GM12878 (cell line): Measurements from ENCODE around the gene DCTPP1. TPM values are rescaled to one million over a fixed set of nuclear protein-coding genes. Genes with fewer than 3 reads are reported as not detected.

ENCODE experiments used
- ATAC-seq: fragments of 200-7000 bp; cut with Tn5 transposase; 3 replicates; pipeline ENCODE4 v1.9.1; 2020; ENCODE audit warnings: mild to moderate bottlenecking, moderate library complexity
- BruUV-seq: library from RNA; stranded (reverse); fragments of 400-500 nt; replicated peaks from 2 replicates; lab custom pipeline; 2021; lab: Mats Ljungman, UMichigan
- CTCF ChIA-PET: fragments of 300-600 bp; sonication (Branson Sonifier 250); formaldehyde crosslinking; extraction: SDS; loops from one replicate; lab custom pipeline; 2021; ENCODE audit warnings: inconsistent platforms; lab: Yijun Ruan, JAX
- POLR2A ChIA-PET: fragments of 350-600 bp; formaldehyde crosslinking; extraction: SDS; loops from one replicate; lab custom pipeline; 2021; ENCODE audit warnings: inconsistent platforms; lab: Charles Lee
- RAD21 ChIA-PET: fragments of 300-600 bp; sonication (Branson Sonifier 250); formaldehyde crosslinking; loops from one replicate; lab custom pipeline; 2023; ENCODE audit warnings: antibody characterized with exemption; ENCODE audit not compliant: unreplicated experiment; lab: Charles Lee
- SMC1A ChIA-PET: fragments of 300-600 bp; sonication (Branson Sonifier 250); formaldehyde crosslinking; loops from one replicate; lab custom pipeline; 2023; ENCODE audit not compliant: unreplicated experiment, uncharacterized antibody; lab: Charles Lee
- DNase-seq: peaks from one replicate; pipeline ENCODE4 v3.0.0-alpha.2; 2011; ENCODE audit warnings: low read depth, low spot score
- FAIRE-seq: peaks from 3 replicates; lab custom pipeline; 2011; peaks lifted over from hg19 to GRCh38; lab: Jason Lieb, UNC
- H2AFZ ChIP-seq: 2 replicates; pipeline ENCODE4 v1.6.0; 2011; ENCODE audit warnings: low read depth, low read length, control low read depth; ENCODE audit not compliant: control insufficient read depth
- H3K27ac ChIP-seq: 2 replicates; pipeline ENCODE4 v1.5.1; 2011; ENCODE audit warnings: control low read depth; ENCODE audit not compliant: control insufficient read depth, insufficient read depth
- H3K27me3 ChIP-seq, 2 experiments: replicated peaks in 1 of 2; 2 replicates each; pipeline versions ENCODE4 v1.6.0 to v1.6.1; 2011; ENCODE audit warnings: low read length in 1 of 2; ENCODE audit not compliant: control insufficient read depth in 2 of 2, insufficient read depth in 2 of 2
- H3K36me3 ChIP-seq, 2 experiments: 2 replicates each; pipeline ENCODE4 v1.5.1; 2011; ENCODE audit warnings: low read length in 1 of 2; ENCODE audit not compliant: control insufficient read depth in 2 of 2, insufficient read depth in 2 of 2
- H3K4me1 ChIP-seq: 2 replicates; pipeline ENCODE4 v1.6.1; 2011; ENCODE audit warnings: mild to moderate bottlenecking, low read length, moderate library complexity, mixed read lengths; ENCODE audit not compliant: control insufficient read depth, insufficient read depth
- H3K4me2 ChIP-seq: 2 replicates; pipeline ENCODE4 v1.6.0; 2011; ENCODE audit warnings: control low read depth; ENCODE audit not compliant: control insufficient read depth, insufficient read depth
- H3K4me3 ChIP-seq: fragments of 200-600 bp; sonication (generic); 2 replicates; pipeline ENCODE4 v1.5.1; 2016
- H3K79me2 ChIP-seq: 2 replicates; pipeline ENCODE4 v1.6.0; 2011; ENCODE audit warnings: low read length; ENCODE audit not compliant: control insufficient read depth, insufficient read depth
- H3K9ac ChIP-seq: 2 replicates; pipeline ENCODE4 v1.8.0; 2011; ENCODE audit warnings: low read length, control low read depth, mixed read lengths; ENCODE audit not compliant: control insufficient read depth, insufficient read depth
- H3K9me3 ChIP-seq: replicated peaks from 3 replicates; pipeline ENCODE4 v1.5.1; 2011; ENCODE audit warnings: mild to moderate bottlenecking, low read length; ENCODE audit not compliant: control insufficient read depth, insufficient read depth
- H4K20me1 ChIP-seq: 2 replicates; pipeline ENCODE4 v1.6.0; 2011; ENCODE audit not compliant: control insufficient read depth, insufficient read depth
- HSF1 ChIP-seq: fragments of 150-350 bp; IDR thresholded peaks from 2 replicates; pipeline ENCODE4 v1.6.1; 2014; ENCODE audit warnings: mild to moderate bottlenecking, low read depth, low read length
- JUND ChIP-seq: IDR thresholded peaks from 2 replicates; pipeline ENCODE4 v1.6.1; 2012; ENCODE audit warnings: low read depth, mild to moderate bottlenecking, low read length, improper control_type of control experiment, moderate library complexity
- KLF5 ChIP-seq: fragments of 450-650 bp; IDR thresholded peaks from 2 replicates; pipeline ENCODE4 v1.6.1; 2014; ENCODE audit warnings: mild to moderate bottlenecking; ENCODE audit not compliant: partially characterized antibody
- MAX ChIP-seq: IDR thresholded peaks from 2 replicates; pipeline ENCODE4 v1.6.1; 2012; ENCODE audit warnings: low read depth, low read length, improper control_type of control experiment
- MLLT1 ChIP-seq: fragments of 450-650 bp; IDR thresholded peaks from 2 replicates; pipeline ENCODE4 v1.6.1; 2016; ENCODE audit warnings: mild to moderate bottlenecking
- MTA2 ChIP-seq: fragments of 450-650 bp; IDR thresholded peaks from 2 replicates; pipeline ENCODE4 v1.6.1; 2016; ENCODE audit warnings: low read depth, mild to moderate bottlenecking, moderate library complexity
- NFIC ChIP-seq: IDR thresholded peaks from 2 replicates; pipeline ENCODE4 v1.6.1; 2012; ENCODE audit warnings: low read depth, mild to moderate bottlenecking, inconsistent platforms, low read length, moderate library complexity
- POLR2AphosphoS2 ChIP-seq: IDR thresholded peaks from 2 replicates; pipeline ENCODE4 v1.6.1; 2011; ENCODE audit warnings: low read depth, mild to moderate bottlenecking, low read length, improper control_type of control experiment, moderate library complexity
- RAD21 ChIP-seq: IDR thresholded peaks from 2 replicates; pipeline ENCODE4 v1.6.1; 2011; ENCODE audit warnings: mild to moderate bottlenecking, low read depth, low read length, moderate library complexity; ENCODE audit not compliant: insufficient read depth
- RAD51 ChIP-seq: fragments of 450-650 bp; IDR thresholded peaks from 2 replicates; pipeline ENCODE4 v1.6.1; 2016; ENCODE audit warnings: moderate library complexity, mild to moderate bottlenecking, inconsistent platforms
- TBL1XR1 ChIP-seq: IDR thresholded peaks from 2 replicates; pipeline ENCODE4 v1.6.1; 2012; ENCODE audit warnings: low read depth, low read length, improper control_type of control experiment
- USF2 ChIP-seq: IDR thresholded peaks from 2 replicates; pipeline ENCODE4 v1.6.1; 2011; ENCODE audit warnings: low read depth, low read length, improper control_type of control experiment, borderline replicate concordance
- ZNF622 ChIP-seq: fragments of 450-650 bp; IDR thresholded peaks from 2 replicates; pipeline ENCODE4 v1.6.1; 2017; ENCODE audit warnings: mild to moderate bottlenecking, inconsistent platforms
- ZNF687 ChIP-seq: fragments of 450-650 bp; IDR thresholded peaks from 2 replicates; pipeline ENCODE4 v1.6.1; 2017; ENCODE audit warnings: mild to moderate bottlenecking, moderate library complexity
- WGBS: methylation state at CpG from one replicate; pipeline ENCODE4 v1.1.6; 2016; ENCODE audit warnings: low lambda C conversion rate; ENCODE audit not compliant: insufficient replicate concordance, insufficient coverage; ENCODE audit errors: missing lambda C conversion rate; 5-methylcytosine and 5-hydroxymethylcytosine counted together
- in situ Hi-C: fragments of 300-500 bp; cut with MboI; formaldehyde crosslinking; loops from 9 replicates; pipeline ENCODE4 v1.14.3; 2018; ENCODE audit warnings: mixed read lengths
- intact Hi-C: fragments of 100-400 bp; cut with micrococcal nuclease; formaldehyde crosslinking; loops from one replicate; pipeline ENCODE4 v1.14.2; 2022; ENCODE audit not compliant: unreplicated experiment
- polyA plus RNA-seq, 11 experiments: library from polyadenylated mRNA; depleted of rRNA in 4 of 11; unstranded in 6 of 11; stranded (reverse) in 5 of 11; fragments of >200 nt; fragmentation: Nextera tagmentation in 4 of 11; fragmentation: Illumina TruSeq in 1 of 11; extraction: Ambion mirVana in 4 of 11; extraction: Trizol in 1 of 11; gene quantifications; 1 replicate in 1 of 11; 2 replicates in 10 of 11; pipeline versions ENCODE4 v1.2.1 to v1.2.3, GENCODE V29; 2011 to 2016; ENCODE audit warnings: inconsistent platforms in 2 of 11, missing spikeins in 2 of 11, low read depth in 1 of 11
- total RNA-seq, 4 experiments: library from RNA; depleted of rRNA in 3 of 4; stranded (reverse); fragments of >200 nt in 3 of 4; fragmentation: Illumina TruSeq in 1 of 4; extraction: Trizol in 1 of 4; gene quantifications; 2 replicates each; pipeline versions ENCODE4 v1.2.1 to v1.2.3, GENCODE V29; 2013 to 2021

The DCTPP1 gene
- total and polyA plus RNA-seq, 10 of the 15 experiments (the other 5 are each of a cell fraction or from before 2014, with no cell fraction given): 72.1 to 266 (median 157) TPM

- no peak overlapping the region for H3K4me2 ChIP-seq
- DNase-seq: no peak
- H2AFZ ChIP-seq: no peak overlapping the region
- intact Hi-C loops: no loop called here
- no peaks in the 10 kb centered on the region for H3K9me3 ChIP-seq
- peaks cover 0 to 2% of the 10 kb centered on the region in 2 experiments; a peak in 3 of 4 replicates for H3K36me3 ChIP-seq
- no peak overlapping the region for H3K4me3 ChIP-seq
- CTCF ChIA-PET: interaction anchor here (1.1 to 1.8 kb wide), 4 partner anchors 9 to 295 kb away, joined by 3 to 6 read pairs (median 4); partner anchors contain the start of gene ZNF771
- peaks cover 5% of the 10 kb centered on the region for H3K79me2 ChIP-seq
- H4K20me1 ChIP-seq: no peaks in the 10 kb centered on the region
- RAD21 ChIA-PET: interaction anchor here (1.3 to 2.4 kb wide), 4 partner anchors 10 to 27 kb away, joined by 4 to 10 read pairs (median 8); partner anchors contain the start of gene SEPTIN1
- H3K9ac ChIP-seq: no peak overlapping the region
- in situ Hi-C loops: no loop called here
- H3K4me1 ChIP-seq: peaks cover 13% of the 10 kb centered on the region
- no peak for FAIRE-seq
- no peaks in the 10 kb centered on the region; a peak in 1 of 4 replicates for H3K27me3 ChIP-seq
- no peak overlapping the region for H3K27ac ChIP-seq
- SMC1A ChIA-PET: interaction anchor here (1.1 to 2.2 kb wide), 5 partner anchors 10 to 28 kb away, joined by 3 to 6 read pairs (median 4); partner anchors contain the start of genes SEPTIN1 and TBC1D10B
- BruUV-seq: no TSS peak
- ATAC-seq: no peak
- WGBS: 73% methylated on average over 23 of the region's 23 CpGs
- POLR2A ChIA-PET: no interaction called here
- no peak for TF ChIP-seq MLLT1
- no peak for TF ChIP-seq KLF5
- TF ChIP-seq ZNF687: no peak
- TF ChIP-seq TBL1XR1: no peak
- TF ChIP-seq RAD51: no peak
- no peak for TF ChIP-seq RAD21
- no peak for TF ChIP-seq NFIC
- TF ChIP-seq MAX: no peak
- TF ChIP-seq HSF1: no peak
- TF ChIP-seq MTA2: no peak
- TF ChIP-seq USF2: no peak
- no peak for TF ChIP-seq ZNF622
- TF ChIP-seq POLR2AphosphoS2: no peak
- no peak for TF ChIP-seq JUND
Observed at GRCh38 chr16:30398661-30399434, 31.0 kb downstream of the DCTPP1 start.
